HCT116 (cell line): ENCODE results near the gene DCLRE1C.

Experiments used
- JUND ChIP-seq: IDR thresholded peaks from 2 replicates; pipeline ENCODE4 v1.6.1; 2012
- POLR2A ChIP-seq: IDR thresholded peaks from 2 replicates; pipeline ENCODE4 v1.7.0; 2011; ENCODE audit warnings: borderline replicate concordance; ENCODE audit not compliant: insufficient read depth, insufficient read length; ENCODE audit errors: extremely low read depth
- TF ChIP-seq, protein P1 (sequence below): IDR thresholded peaks from 2 replicates; pipeline ENCODE4 v1.6.1; 2011; ENCODE audit warnings: mild to moderate bottlenecking, low read length, moderate library complexity; ENCODE audit not compliant: insufficient replicate concordance; ENCODE audit errors: extremely low read depth

DNA sequence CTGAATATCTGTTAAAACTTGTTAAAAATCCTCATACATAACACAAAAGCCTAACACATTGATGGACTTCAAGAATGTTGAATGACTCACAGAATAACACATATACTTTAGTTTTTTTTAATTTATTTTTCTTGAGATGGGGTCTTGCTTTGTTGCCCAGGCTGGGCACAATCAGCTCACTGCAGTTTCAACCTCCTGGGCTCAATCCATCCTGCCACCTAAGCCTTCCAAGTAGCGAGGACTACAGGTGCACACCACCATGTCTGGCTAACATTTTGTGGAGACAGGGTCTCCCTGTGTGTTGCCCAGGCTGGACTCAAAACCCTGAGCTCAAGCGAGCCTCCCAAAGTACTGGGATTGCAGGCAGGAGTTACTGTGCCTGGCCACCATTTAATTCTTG lies 47.1 kb downstream of the DCLRE1C start:
- TF ChIP-seq POLR2A: no peak
- no peak for TF ChIP-seq JUND
- TF ChIP-seq, protein P1, sequence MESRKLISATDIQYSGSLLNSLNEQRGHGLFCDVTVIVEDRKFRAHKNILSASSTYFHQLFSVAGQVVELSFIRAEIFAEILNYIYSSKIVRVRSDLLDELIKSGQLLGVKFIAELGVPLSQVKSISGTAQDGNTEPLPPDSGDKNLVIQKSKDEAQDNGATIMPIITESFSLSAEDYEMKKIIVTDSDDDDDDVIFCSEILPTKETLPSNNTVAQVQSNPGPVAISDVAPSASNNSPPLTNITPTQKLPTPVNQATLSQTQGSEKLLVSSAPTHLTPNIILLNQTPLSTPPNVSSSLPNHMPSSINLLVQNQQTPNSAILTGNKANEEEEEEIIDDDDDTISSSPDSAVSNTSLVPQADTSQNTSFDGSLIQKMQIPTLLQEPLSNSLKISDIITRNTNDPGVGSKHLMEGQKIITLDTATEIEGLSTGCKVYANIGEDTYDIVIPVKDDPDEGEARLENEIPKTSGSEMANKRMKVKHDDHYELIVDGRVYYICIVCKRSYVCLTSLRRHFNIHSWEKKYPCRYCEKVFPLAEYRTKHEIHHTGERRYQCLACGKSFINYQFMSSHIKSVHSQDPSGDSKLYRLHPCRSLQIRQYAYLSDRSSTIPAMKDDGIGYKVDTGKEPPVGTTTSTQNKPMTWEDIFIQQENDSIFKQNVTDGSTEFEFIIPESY: no peak
